H1 (cell line): ENCODE results near the gene NCK2. TPM values are rescaled to one million over a fixed set of nuclear protein-coding genes. Genes with fewer than 3 reads are reported as not detected.

Experiments used
- CTCF ChIA-PET: fragments of 300-600 bp; sonication (Branson Sonifier 250); formaldehyde crosslinking; loops from one replicate; lab custom pipeline; 2021; ENCODE audit not compliant: partially characterized antibody; lab: Charles Lee
- POLR2A ChIA-PET: fragments of 300-600 bp; sonication (Branson Sonifier 250); formaldehyde crosslinking; loops from one replicate; lab custom pipeline; 2021; ENCODE audit warnings: inconsistent platforms; ENCODE audit not compliant: partially characterized antibody; lab: Charles Lee
- DNase-seq, 2 experiments: peaks; one replicate each; pipeline versions ENCODE4 v3.0.0 to v3.0.0-alpha.2; 2010 to 2022; ENCODE audit warnings: low spot score in 2 of 2, low read depth in 1 of 2, mixed read lengths in 1 of 2
- FAIRE-seq: peaks from 2 replicates; lab custom pipeline; 2011; peaks lifted over from hg19 to GRCh38; lab: Jason Lieb, UNC
- H2AFZ ChIP-seq: 2 replicates; pipeline ENCODE4 v1.8.1; 2012; ENCODE audit warnings: low read length, inconsistent platforms
- H2AK5ac ChIP-seq: 2 replicates; pipeline ENCODE4 v1.6.1; 2013; ENCODE audit warnings: low read depth, low read length
- H2BK120ac ChIP-seq: replicated peaks from 2 replicates; pipeline ENCODE3; 2013; ENCODE audit warnings: low read depth, low read length, inconsistent platforms
- H2BK12ac ChIP-seq: 2 replicates; pipeline ENCODE4 v1.6.1; 2013; ENCODE audit warnings: low read depth, low read length
- H2BK15ac ChIP-seq: 2 replicates; pipeline ENCODE4 v1.6.1; 2013; ENCODE audit warnings: low read length
- H2BK20ac ChIP-seq: 2 replicates; pipeline ENCODE4 v1.6.1; 2013; ENCODE audit warnings: low read length
- H2BK5ac ChIP-seq: 2 replicates; pipeline ENCODE4 v1.6.1; 2013; ENCODE audit warnings: low read depth, low read length
- H3K14ac ChIP-seq: 2 replicates; pipeline ENCODE4 v1.6.1; 2013; ENCODE audit warnings: inconsistent platforms; ENCODE audit not compliant: insufficient read length
- H3K18ac ChIP-seq: 2 replicates; pipeline ENCODE4 v1.6.1; 2013; ENCODE audit warnings: low read length; ENCODE audit errors: extremely low read depth
- H3K23ac ChIP-seq: 2 replicates; pipeline ENCODE4 v1.6.1; 2013; ENCODE audit warnings: inconsistent platforms; ENCODE audit not compliant: insufficient read length
- H3K23me2 ChIP-seq: 2 replicates; pipeline ENCODE4 v1.6.1; 2013; ENCODE audit warnings: low read depth, low read length
- H3K27ac ChIP-seq: 2 replicates; pipeline ENCODE4 v1.6.1; 2011; ENCODE audit warnings: low read depth, low read length, inconsistent platforms
- H3K27me3 ChIP-seq, 4 experiments: replicated peaks in 1 of 4; 1 replicate in 1 of 4; 2 replicates in 3 of 4; pipeline versions ENCODE4 v1.6.1 to v1.8.1; 2011 to 2013; ENCODE audit warnings: low read length in 3 of 4, mild to moderate bottlenecking in 3 of 4, inconsistent platforms in 2 of 4, mixed read lengths in 2 of 4, moderate library complexity in 1 of 4; ENCODE audit not compliant: control insufficient read depth in 3 of 4, insufficient read depth in 3 of 4; ENCODE audit errors: extremely low read depth in 1 of 4
- H3K36me3 ChIP-seq, 4 experiments: 2 replicates each; pipeline versions ENCODE4 v1.6.1 to v1.8.1; 2011 to 2013; ENCODE audit warnings: mild to moderate bottlenecking in 4 of 4, low read length in 3 of 4, moderate library complexity in 2 of 4, control low read depth in 1 of 4, inconsistent platforms in 1 of 4; ENCODE audit not compliant: insufficient read depth in 4 of 4, control insufficient read depth in 2 of 4
- H3K4ac ChIP-seq: replicated peaks from 2 replicates; pipeline ENCODE3; 2013; ENCODE audit warnings: low read length, low read depth, mixed read lengths, inconsistent platforms; ENCODE audit not compliant: insufficient read length
- H3K4me1 ChIP-seq, 4 experiments: replicated peaks in 1 of 4; 1 replicate in 1 of 4; 2 replicates in 3 of 4; pipeline versions ENCODE4 v1.6.1 to v1.8.1; 2011 to 2013; ENCODE audit warnings: low read length in 3 of 4, inconsistent platforms in 2 of 4, mixed read lengths in 1 of 4; ENCODE audit not compliant: insufficient read depth in 4 of 4, control insufficient read depth in 3 of 4
- H3K4me2 ChIP-seq, 2 experiments: 2 replicates each; pipeline versions ENCODE4 v1.6.1 to v1.8.1; 2011 to 2013; ENCODE audit warnings: low read depth in 2 of 2, low read length in 2 of 2, control low read depth in 1 of 2, inconsistent platforms in 1 of 2, mild to moderate bottlenecking in 1 of 2; ENCODE audit not compliant: insufficient read depth in 1 of 2
- H3K4me3 ChIP-seq, 4 experiments: fragments of 200-600, 300-600 bp in 1 of 4; sonication (generic), shearing (Covaris generic), sonication (Bioruptor Twin) in 1 of 4; 2 replicates each; pipeline versions ENCODE4 v1.5.1 to v1.8.1; 2011 to 2016; ENCODE audit warnings: low read length in 4 of 4, low read depth in 3 of 4, control low read depth in 2 of 4, inconsistent platforms in 2 of 4, mild to moderate bottlenecking in 2 of 4, mixed read lengths in 1 of 4, moderate library complexity in 1 of 4; ENCODE audit not compliant: insufficient read depth in 2 of 4; ENCODE audit errors: extremely low read depth in 1 of 4
- H3K56ac ChIP-seq: replicated peaks from 2 replicates; pipeline ENCODE3; 2013; ENCODE audit warnings: low read depth, mild to moderate bottlenecking, mixed read lengths, low read length, inconsistent platforms; ENCODE audit not compliant: insufficient read length
- H3K79me1 ChIP-seq: 2 replicates; pipeline ENCODE4 v1.6.1; 2013; ENCODE audit warnings: low read depth, low read length, control low read depth
- H3K79me2 ChIP-seq, 2 experiments: 2 replicates each; pipeline versions ENCODE4 v1.6.1 to v1.8.1; 2012 to 2013; ENCODE audit warnings: low read length in 2 of 2, mild to moderate bottlenecking in 2 of 2, inconsistent platforms in 1 of 2; ENCODE audit not compliant: insufficient read depth in 2 of 2, control insufficient read depth in 1 of 2
- H3K9ac ChIP-seq, 4 experiments: replicated peaks in 1 of 4; 1 replicate in 1 of 4; 2 replicates in 3 of 4; pipeline versions ENCODE4 v1.6.1 to v1.8.1; 2011 to 2013; ENCODE audit warnings: low read depth in 3 of 4, low read length in 3 of 4, control low read depth in 2 of 4, mild to moderate bottlenecking in 2 of 4, moderate library complexity in 2 of 4, inconsistent platforms in 1 of 4; ENCODE audit errors: extremely low read depth in 1 of 4
- H3K9me3 ChIP-seq, 2 experiments: 2 replicates each; pipeline versions ENCODE4 v1.6.1 to v1.8.1; 2012 to 2013; ENCODE audit warnings: mild to moderate bottlenecking in 2 of 2, moderate library complexity in 2 of 2, control low read depth in 1 of 2, inconsistent platforms in 1 of 2, low read depth in 1 of 2, low read length in 1 of 2, mixed read lengths in 1 of 2; ENCODE audit not compliant: insufficient read depth in 2 of 2
- H4K20me1 ChIP-seq, 2 experiments: replicated peaks in 1 of 2; 2 replicates each; pipeline versions ENCODE3 to v1.8.1; 2011 to 2013; ENCODE audit warnings: inconsistent platforms in 2 of 2, low read length in 2 of 2, mild to moderate bottlenecking in 1 of 2; ENCODE audit not compliant: insufficient read depth in 2 of 2, control insufficient read depth in 1 of 2
- H4K5ac ChIP-seq: 2 replicates; pipeline ENCODE4 v1.6.1; 2013; ENCODE audit warnings: low read length, low read depth, mixed read lengths, inconsistent platforms; ENCODE audit not compliant: insufficient read length
- H4K8ac ChIP-seq: 2 replicates; pipeline ENCODE4 v1.8.0; 2013; ENCODE audit warnings: mild to moderate bottlenecking, moderate library complexity, low read length, inconsistent platforms; ENCODE audit not compliant: insufficient read depth; ENCODE audit errors: extremely low read depth
- H4K91ac ChIP-seq: replicated peaks from 2 replicates; pipeline ENCODE3; 2013; ENCODE audit warnings: low read length, mixed read lengths, inconsistent platforms; ENCODE audit not compliant: insufficient read length
- CTCF ChIP-seq, 3 experiments: IDR thresholded peaks; 1 replicate in 2 of 3; 2 replicates in 1 of 3; pipeline versions ENCODE4 v1.5.1 to v1.6.1; 2011; ENCODE audit warnings: low read length in 3 of 3, mild to moderate bottlenecking in 3 of 3, inconsistent platforms in 2 of 3, low read depth in 1 of 3, moderate library complexity in 1 of 3; ENCODE audit not compliant: insufficient read depth in 1 of 3; ENCODE audit errors: control extremely low read depth in 1 of 3
- MAFK ChIP-seq: IDR thresholded peaks from 2 replicates; pipeline ENCODE4 v1.6.1; 2012; ENCODE audit warnings: low read depth, mild to moderate bottlenecking, improper control_type of control experiment, low read length
- NRF1 ChIP-seq: IDR thresholded peaks from 2 replicates; pipeline ENCODE4 v1.6.1; 2011; ENCODE audit warnings: mild to moderate bottlenecking, low read depth, low read length, improper control_type of control experiment
- POLR2A ChIP-seq, 2 experiments: IDR thresholded peaks; 1 replicate in 1 of 2; 2 replicates in 1 of 2; pipeline ENCODE4 v1.6.1; 2011; ENCODE audit warnings: low read depth in 2 of 2, low read length in 2 of 2, mild to moderate bottlenecking in 2 of 2; ENCODE audit errors: control extremely low read depth in 1 of 2
- POU5F1 ChIP-seq: IDR thresholded peaks from 2 replicates; pipeline ENCODE4 v1.6.1; 2011; ENCODE audit warnings: low read depth, mild to moderate bottlenecking, low read length, moderate library complexity
- SRF ChIP-seq: IDR thresholded peaks from 2 replicates; pipeline ENCODE4 v1.6.1; 2011; ENCODE audit warnings: mild to moderate bottlenecking, low read depth, low read length, moderate library complexity
- TBP ChIP-seq: IDR thresholded peaks from 2 replicates; pipeline ENCODE4 v1.6.1; 2011; ENCODE audit warnings: low read depth, low read length, improper control_type of control experiment
- WGBS, 2 experiments: shearing (Covaris generic) in 1 of 2; methylation state at CpG; one replicate each; pipeline versions ENCODE4 v1.1.6 to v1.1.7; 2013 to 2015; ENCODE audit warnings: low lambda C conversion rate in 2 of 2, mixed read lengths in 2 of 2, inconsistent platforms in 1 of 2, low coverage in 1 of 2, missing lambda C conversion rate in 1 of 2; ENCODE audit not compliant: insufficient replicate concordance in 2 of 2, insufficient coverage in 1 of 2, insufficient read length in 1 of 2; ENCODE audit errors: extremely low coverage in 1 of 2, missing lambda C conversion rate in 1 of 2; 5-methylcytosine and 5-hydroxymethylcytosine counted together
- polyA plus RNA-seq, 7 experiments: library from polyadenylated mRNA; depleted of rRNA in 3 of 7; stranded (reverse) in 5 of 7; unstranded in 2 of 7; fragments of >200 nt in 5 of 7; fragments of 200-250 nt in 2 of 7; gene quantifications; 1 replicate in 5 of 7; 2 replicates in 1 of 7; 4 replicates in 1 of 7; pipeline versions ENCODE4 v1.2.1 to v1.2.3, GENCODE V29; 2011 to 2013; ENCODE audit warnings: missing spikeins in 2 of 7, mixed read lengths in 2 of 7
- total RNA-seq: library from RNA; stranded (reverse); fragmentation: NEBNext Ultra II Directional; extraction: Animal tissue kit (Norgen Biotek cat#: 25700); gene quantifications from 2 replicates; pipeline ENCODE4 v1.2.1, GENCODE V29; 2021
- TF ChIP-seq, protein P1 (sequence below): IDR thresholded peaks from 2 replicates; pipeline ENCODE4 v1.6.1; 2011; ENCODE audit warnings: low read length, improper control_type of control experiment

The NCK2 gene
- total and polyA plus RNA-seq, 2 of the 8 experiments (the other 6 are each of a cell fraction or from before 2014, with no cell fraction given), result 30.3 to 65.7 TPM

- Histone ChIP-seq H2BK120ac (no peak overlapping the region), H3K4me2 (no peak overlapping the region), H2BK12ac (no peak overlapping the region), H3K9me3 (no peaks in the 10 kb centered on the region), H4K20me1 (peaks cover 0 to 4% of the 10 kb centered on the region in 2 experiments), H3K27me3 (no peaks in the 10 kb centered on the region), H4K5ac (no peak overlapping the region), H3K79me2 (peaks cover 0 to 41% of the 10 kb centered on the region in 2 experiments; a peak in 3 of 4 replicates), H3K4ac (no peak overlapping the region), H3K23ac (no peak overlapping the region), H2BK20ac (no peak overlapping the region), H3K56ac (no peak overlapping the region), H4K91ac (no peak overlapping the region), H3K4me1 (peaks cover 0 to 19% (median 5%) of the 10 kb centered on the region in 4 experiments; a peak in 4 of 7 replicates), H3K4me3 (no peak overlapping the region), H3K18ac (no peak overlapping the region), H3K79me1 (peaks cover 2% of the 10 kb centered on the region; the same call in 1 of the 2 replicates), H3K23me2 (no peaks in the 10 kb centered on the region), H2BK15ac (no peak overlapping the region), H2BK5ac (no peak overlapping the region), H3K9ac (no peak overlapping the region), H4K8ac (no peak overlapping the region), H3K14ac (no peak overlapping the region), H3K27ac (no peak overlapping the region), H2AFZ (no peak overlapping the region), H3K36me3 (no peaks in the 10 kb centered on the region), H2AK5ac (no peak overlapping the region)
- FAIRE-seq (no peak), DNase-seq (no peak)
- 85% methylated on average over 3 of the region's 3 CpGs; no CpG with 5 or more reads in 1 of the 2 experiments for WGBS, 2 experiments
- POLR2A ChIA-PET, result no interaction called here
- CTCF ChIA-PET, result interaction anchor here (0.7 kb wide), 1 partner anchor 29 kb away, joined by 3 read pairs; no protein-coding TSS in a partner anchor
- TF ChIP-seq MAFK (no peak), POU5F1 (no peak), TBP (no peak), CTCF (IDR thresholded peaks at IDR 0.05; ENCODE audit: control extremely low read depth in 1 of 3, insufficient read depth in 1 of 3, low read depth in 1 of 3, low read length in 3 of 3) (no peak), POLR2A (IDR thresholded peaks at IDR 0.05; ENCODE audit: control extremely low read depth in 1 of 2, low read depth in 2 of 2, low read length in 2 of 2) (no peak), SRF (no peak), NRF1 (no peak)
- TF ChIP-seq, protein P1, sequence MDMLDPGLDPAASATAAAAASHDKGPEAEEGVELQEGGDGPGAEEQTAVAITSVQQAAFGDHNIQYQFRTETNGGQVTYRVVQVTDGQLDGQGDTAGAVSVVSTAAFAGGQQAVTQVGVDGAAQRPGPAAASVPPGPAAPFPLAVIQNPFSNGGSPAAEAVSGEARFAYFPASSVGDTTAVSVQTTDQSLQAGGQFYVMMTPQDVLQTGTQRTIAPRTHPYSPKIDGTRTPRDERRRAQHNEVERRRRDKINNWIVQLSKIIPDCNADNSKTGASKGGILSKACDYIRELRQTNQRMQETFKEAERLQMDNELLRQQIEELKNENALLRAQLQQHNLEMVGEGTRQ, result no peak
Observed at GRCh38 chr2:105845976-105846375, 101.3 kb downstream of the NCK2 start.
